Measurements from ENCODE around the gene NUP188.
A peak's percentile ranks its signal among the peaks of the same experiment; 100 is the strongest.

The NUP188 gene

GRCh38 chr9:128916204-128916603, 31.3 kb upstream of the NUP188 start:
- Histone ChIP-seq H3K27ac (ENCODE audit: low read depth, low read length) (no peak overlapping the region), H3K9me3 (ENCODE audit: control insufficient read depth, insufficient read depth, low read depth, low read length) (no peaks in the 10 kb centered on the region), H3K36me3 (ENCODE audit: control insufficient read depth, insufficient read depth, low read length) (peaks cover 51% of the 10 kb centered on the region), H3K27me3 (ENCODE audit: control insufficient read depth, insufficient read depth, low read length) (no peaks in the 10 kb centered on the region), H3K9ac (ENCODE audit: low read length) (no peak overlapping the region), H3K4me1 (ENCODE audit: control insufficient read depth, insufficient read depth, low read length) (peaks cover 35% of the 10 kb centered on the region), H3K4me3 (ENCODE audit: low read depth, low read length) (no peak overlapping the region)

- H3K4me3 ChIP-seq (ENCODE audit: low read depth, low read length): no peak overlapping the region
- no peak overlapping the region for H3K9ac ChIP-seq (ENCODE audit: low read length)
- no peaks in the 10 kb centered on the region for H3K9me3 ChIP-seq (ENCODE audit: control insufficient read depth, insufficient read depth, low read depth, low read length)
- no peak overlapping the region for H3K27ac ChIP-seq (ENCODE audit: low read depth, low read length)
- no peaks in the 10 kb centered on the region for H3K27me3 ChIP-seq (ENCODE audit: control insufficient read depth, insufficient read depth, low read length)
- peaks cover 34% of the 10 kb centered on the region for H3K4me1 ChIP-seq (ENCODE audit: control insufficient read depth, insufficient read depth, low read length)
- H3K36me3 ChIP-seq (ENCODE audit: control insufficient read depth, insufficient read depth, low read length): peaks cover 51% of the 10 kb centered on the region
These were observed 30.8 kb upstream of the NUP188 start for GRCh38 chr9:128916745-128917144.

GRCh38 chr9:128917151-128917849, 30.2 kb upstream of the NUP188 start:
- Histone ChIP-seq H3K4me3 (ENCODE audit: low read depth, low read length) (no peak overlapping the region), H3K27ac (ENCODE audit: low read depth, low read length) (no peak overlapping the region), H3K27me3 (ENCODE audit: control insufficient read depth, insufficient read depth, low read length) (no peaks in the 10 kb centered on the region), H3K36me3 (ENCODE audit: control insufficient read depth, insufficient read depth, low read length) (peaks cover 51% of the 10 kb centered on the region), H3K9ac (ENCODE audit: low read length) (no peak overlapping the region), H3K9me3 (ENCODE audit: control insufficient read depth, insufficient read depth, low read depth, low read length) (no peaks in the 10 kb centered on the region), H3K4me1 (ENCODE audit: control insufficient read depth, insufficient read depth, low read length) (peaks cover 32% of the 10 kb centered on the region)

GRCh38 chr9:128918921-128919320, 28.6 kb upstream of the NUP188 start:
- Histone ChIP-seq H3K27ac (ENCODE audit: low read depth, low read length) (no peak overlapping the region), H3K9ac (ENCODE audit: low read length) (no peak overlapping the region), H3K4me3 (ENCODE audit: low read depth, low read length) (no peak overlapping the region), H3K4me1 (ENCODE audit: control insufficient read depth, insufficient read depth, low read length) (peaks cover 18% of the 10 kb centered on the region), H3K27me3 (ENCODE audit: control insufficient read depth, insufficient read depth, low read length) (no peaks in the 10 kb centered on the region), H3K36me3 (ENCODE audit: control insufficient read depth, insufficient read depth, low read length) (peaks cover 42% of the 10 kb centered on the region), H3K9me3 (ENCODE audit: control insufficient read depth, insufficient read depth, low read depth, low read length) (no peaks in the 10 kb centered on the region)

- no peak overlapping the region for H3K9ac ChIP-seq (ENCODE audit: low read length)
- H3K4me1 ChIP-seq (ENCODE audit: control insufficient read depth, insufficient read depth, low read length): peaks cover 18% of the 10 kb centered on the region
- H3K27ac ChIP-seq (ENCODE audit: low read depth, low read length): no peak overlapping the region
These were observed 28.0 kb upstream of the NUP188 start for GRCh38 chr9:128919402-128920089.

GRCh38 chr9:128920381-128921058, 27.0 kb upstream of the NUP188 start, which contains the start of gene PHYHD1:
TSS of gene PHYHD1 (plus strand) at chr9:128920982. CDS start at chr9:128922324, 1,342 bp downstream.
- peaks cover 18% of the 10 kb centered on the region for H3K4me1 ChIP-seq (ENCODE audit: control insufficient read depth, insufficient read depth, low read length)
- H3K27ac ChIP-seq (ENCODE audit: low read depth, low read length): peak within 1 kb of the TSS; percentile 85
- peaks cover 31% of the 10 kb centered on the region for H3K36me3 ChIP-seq (ENCODE audit: control insufficient read depth, insufficient read depth, low read length)
- H3K9me3 ChIP-seq (ENCODE audit: control insufficient read depth, insufficient read depth, low read depth, low read length): no peaks in the 10 kb centered on the region
- H3K4me3 ChIP-seq (ENCODE audit: low read depth, low read length): peak within 1 kb of the TSS; percentile 68
- H3K9ac ChIP-seq (ENCODE audit: low read length): peak within 1 kb of the TSS; percentile 63
- no peaks in the 10 kb centered on the region for H3K27me3 ChIP-seq (ENCODE audit: control insufficient read depth, insufficient read depth, low read length)

More at GRCh38 chr9:128919402-128920089, 28.0 kb upstream of the NUP188 start:
- Histone ChIP-seq H3K36me3 (ENCODE audit: control insufficient read depth, insufficient read depth, low read length) (peaks cover 38% of the 10 kb centered on the region), H3K27me3 (ENCODE audit: control insufficient read depth, insufficient read depth, low read length) (no peaks in the 10 kb centered on the region), H3K4me3 (ENCODE audit: low read depth, low read length) (no peak overlapping the region), H3K9me3 (ENCODE audit: control insufficient read depth, insufficient read depth, low read depth, low read length) (no peaks in the 10 kb centered on the region)

GRCh38 chr9:128921881-128922763, 25.4 kb upstream of the NUP188 start:
- Histone ChIP-seq H3K27ac (ENCODE audit: low read depth, low read length) (peak overlapping the region; percentile 85), H3K9ac (ENCODE audit: low read length) (peak overlapping the region; percentile 63), H3K9me3 (ENCODE audit: control insufficient read depth, insufficient read depth, low read depth, low read length) (no peaks in the 10 kb centered on the region)

GRCh38 chr9:128923493-128923883, 24.0 kb upstream of the NUP188 start:
- Histone ChIP-seq H3K9me3 (ENCODE audit: control insufficient read depth, insufficient read depth, low read depth, low read length) (no peaks in the 10 kb centered on the region), H3K27ac (ENCODE audit: low read depth, low read length) (no peak overlapping the region), H3K9ac (ENCODE audit: low read length) (no peak overlapping the region), H3K36me3 (ENCODE audit: control insufficient read depth, insufficient read depth, low read length) (0 out of 2 replicates have a peak, but pooled peaks cover 5% of the 10 kb centered on the region), H3K4me3 (ENCODE audit: low read depth, low read length) (no peak overlapping the region), H3K4me1 (ENCODE audit: control insufficient read depth, insufficient read depth, low read length) (peaks cover 21% of the 10 kb centered on the region), H3K27me3 (ENCODE audit: control insufficient read depth, insufficient read depth, low read length) (no peaks in the 10 kb centered on the region)

More at GRCh38 chr9:128921881-128922763, 25.4 kb upstream of the NUP188 start:
- Histone ChIP-seq H3K36me3 (ENCODE audit: control insufficient read depth, insufficient read depth, low read length) (peaks cover 16% of the 10 kb centered on the region), H3K27me3 (ENCODE audit: control insufficient read depth, insufficient read depth, low read length) (no peaks in the 10 kb centered on the region), H3K4me1 (ENCODE audit: control insufficient read depth, insufficient read depth, low read length) (peaks cover 18% of the 10 kb centered on the region), H3K4me3 (ENCODE audit: low read depth, low read length) (peak overlapping the region; percentile 68)

GRCh38 chr9:128927731-128928411, 19.6 kb upstream of the NUP188 start:
- Histone ChIP-seq H3K4me3 (ENCODE audit: low read depth, low read length) (no peak overlapping the region), H3K27ac (ENCODE audit: low read depth, low read length) (no peak overlapping the region), H3K9ac (ENCODE audit: low read length) (no peak overlapping the region), H3K9me3 (ENCODE audit: control insufficient read depth, insufficient read depth, low read depth, low read length) (no peaks in the 10 kb centered on the region), H3K27me3 (ENCODE audit: control insufficient read depth, insufficient read depth, low read length) (no peaks in the 10 kb centered on the region), H3K4me1 (ENCODE audit: control insufficient read depth, insufficient read depth, low read length) (peaks cover 2% of the 10 kb centered on the region; the same call in 1 of the 2 replicates), H3K36me3 (ENCODE audit: control insufficient read depth, insufficient read depth, low read length) (no peaks in the 10 kb centered on the region)

GRCh38 chr9:128928624-128929023, 18.9 kb upstream of the NUP188 start:
- no peaks in the 10 kb centered on the region for H3K9me3 ChIP-seq (ENCODE audit: control insufficient read depth, insufficient read depth, low read depth, low read length)
- H3K27me3 ChIP-seq (ENCODE audit: control insufficient read depth, insufficient read depth, low read length): no peaks in the 10 kb centered on the region
- no peak overlapping the region for H3K9ac ChIP-seq (ENCODE audit: low read length)
- H3K4me3 ChIP-seq (ENCODE audit: low read depth, low read length): no peak overlapping the region
- no peaks in the 10 kb centered on the region for H3K36me3 ChIP-seq (ENCODE audit: control insufficient read depth, insufficient read depth, low read length)
- peaks cover 2% of the 10 kb centered on the region; the same call in 1 of the 2 replicates for H3K4me1 ChIP-seq (ENCODE audit: control insufficient read depth, insufficient read depth, low read length)
- no peak overlapping the region for H3K27ac ChIP-seq (ENCODE audit: low read depth, low read length)

Data from HUES6 (cell line).